Endothelial cell of umbilical vein (primary cell): ENCODE results near the gene ZNF593. TPM values are rescaled to one million over a fixed set of nuclear protein-coding genes. Genes with fewer than 3 reads are reported as not detected.

ENCODE experiments used
- BruUV-seq: library from RNA; stranded (reverse); fragments of 400-500 nt; replicated peaks from 2 replicates; lab custom pipeline; 2021; lab: Mats Ljungman, UMichigan
- CTCF ChIA-PET: fragments of 300-600, 350-600 bp; sonication (Branson Sonifier 250); formaldehyde crosslinking; loops from one replicate; lab custom pipeline; 2021; ENCODE audit warnings: antibody characterized with exemption, inconsistent platforms; lab: Charles Lee
- POLR2A ChIA-PET: fragments of 300-600, 350-600 bp; sonication (Branson Sonifier 250); formaldehyde crosslinking; loops from one replicate; lab custom pipeline; 2021; ENCODE audit warnings: antibody characterized with exemption, inconsistent platforms; lab: Charles Lee
- DNase-seq: peaks from one replicate; pipeline ENCODE4 v3.0.0-alpha.2; 2011; ENCODE audit warnings: low read depth, low spot score
- FAIRE-seq: peaks from 2 replicates; lab custom pipeline; 2011; peaks lifted over from hg19 to GRCh38; lab: Jason Lieb, UNC
- H2AFZ ChIP-seq: 2 replicates; pipeline ENCODE4 v1.6.0; 2012; ENCODE audit warnings: low read depth, low read length, control low read depth, inconsistent platforms
- H3K27ac ChIP-seq: 2 replicates; pipeline ENCODE4 v1.5.1; 2011; ENCODE audit warnings: low read depth, mild to moderate bottlenecking, control low read depth, low read length, moderate library complexity; ENCODE audit not compliant: insufficient read depth
- H3K27me3 ChIP-seq, 2 experiments: 2 replicates each; pipeline versions ENCODE4 v1.6.0 to v1.6.1; 2011; ENCODE audit warnings: low read length in 2 of 2, mixed read lengths in 1 of 2; ENCODE audit not compliant: control insufficient read depth in 2 of 2, insufficient read depth in 2 of 2
- H3K36me3 ChIP-seq, 2 experiments: 2 replicates in 1 of 2; 3 replicates in 1 of 2; pipeline ENCODE4 v1.5.1; 2011; ENCODE audit warnings: low read length in 2 of 2, mild to moderate bottlenecking in 1 of 2, moderate library complexity in 1 of 2; ENCODE audit not compliant: control insufficient read depth in 2 of 2, insufficient read depth in 2 of 2; ENCODE audit errors: extremely low read depth in 1 of 2
- H3K4me1 ChIP-seq: 3 replicates; pipeline ENCODE4 v1.5.1; 2011; ENCODE audit warnings: mild to moderate bottlenecking, low read length; ENCODE audit not compliant: control insufficient read depth, insufficient read depth; ENCODE audit errors: extremely low read depth
- H3K4me2 ChIP-seq: 2 replicates; pipeline ENCODE4 v1.6.1; 2011; ENCODE audit warnings: low read length, control low read depth, mixed read lengths; ENCODE audit not compliant: insufficient read depth
- H3K4me3 ChIP-seq, 3 experiments: fragments of 200-600 bp in 1 of 3; sonication (generic), shearing (Covaris generic) in 1 of 3; replicated peaks in 1 of 3; 2 replicates each; pipeline ENCODE4 v1.5.1; 2011 to 2016; ENCODE audit warnings: control low read depth in 3 of 3, low read length in 3 of 3, mild to moderate bottlenecking in 2 of 3, inconsistent platforms in 1 of 3, low read depth in 1 of 3, moderate library complexity in 1 of 3; ENCODE audit not compliant: insufficient read depth in 1 of 3
- H3K79me2 ChIP-seq: 2 replicates; pipeline ENCODE4 v1.6.0; 2012; ENCODE audit warnings: low read length, inconsistent platforms; ENCODE audit not compliant: control insufficient read depth, insufficient read depth
- H3K9ac ChIP-seq: replicated peaks from 2 replicates; pipeline ENCODE3; 2011; ENCODE audit warnings: low read length, control low read depth; ENCODE audit not compliant: insufficient read depth; ENCODE audit errors: extremely low read depth
- H3K9me1 ChIP-seq: replicated peaks from 3 replicates; pipeline ENCODE4 v1.6.0; 2011; ENCODE audit warnings: mild to moderate bottlenecking, low read length; ENCODE audit not compliant: control insufficient read depth, insufficient read depth; ENCODE audit errors: extremely low read depth
- H3K9me3 ChIP-seq: replicated peaks from 2 replicates; pipeline ENCODE4 v1.5.1; 2012; ENCODE audit warnings: low read length, inconsistent platforms; ENCODE audit not compliant: control insufficient read depth, insufficient read depth
- H4K20me1 ChIP-seq: replicated peaks from 2 replicates; pipeline ENCODE3; 2011; ENCODE audit warnings: mild to moderate bottlenecking, low read length; ENCODE audit not compliant: control insufficient read depth, insufficient read depth; ENCODE audit errors: extremely low read depth
- EZH2 ChIP-seq: IDR thresholded peaks from 2 replicates; pipeline ENCODE4 v1.6.1; 2012; ENCODE audit warnings: borderline replicate concordance, low read depth, mild to moderate bottlenecking, moderate library complexity, low read length, inconsistent platforms; ENCODE audit not compliant: severe bottlenecking
- POLR2AphosphoS5 ChIP-seq: IDR thresholded peaks from 2 replicates; pipeline ENCODE4 v1.6.1; 2012; ENCODE audit warnings: low read depth, mild to moderate bottlenecking, control low read depth, low read length, moderate library complexity; ENCODE audit not compliant: insufficient read depth
- dilution Hi-C: fragments of 300-500 bp; cut with MboI; formaldehyde crosslinking; loops from one replicate; pipeline ENCODE4 v1.15.0; 2019; ENCODE audit warnings: low sequenced_read_pairs; ENCODE audit not compliant: extremely low pct_ligation_motif_present
- intact Hi-C: fragments of 100-400 bp; cut with micrococcal nuclease; formaldehyde crosslinking; loops from one replicate; pipeline ENCODE4 v1.10.0; 2022
- polyA plus RNA-seq, 4 experiments: library from polyadenylated mRNA; depleted of rRNA in 3 of 4; stranded (reverse) in 3 of 4; unstranded in 1 of 4; fragments of >200 nt; gene quantifications; 2 replicates each; pipeline versions ENCODE4 v1.2.1 to v1.2.3, GENCODE V29; 2011 to 2012; ENCODE audit warnings: missing spikeins in 1 of 4
- total RNA-seq: library from RNA; stranded (reverse); gene quantifications from 2 replicates; pipeline ENCODE4 v1.2.3, GENCODE V29; 2021
- TF ChIP-seq, protein P1 (sequence below), 2 donors: IDR thresholded peaks; 1 replicate in 1 of 2; 2 replicates in 1 of 2; pipeline ENCODE4 v1.5.1; 2011; ENCODE audit warnings: low read length in 2 of 2, mild to moderate bottlenecking in 2 of 2, moderate library complexity in 2 of 2, control low read depth in 1 of 2, inconsistent platforms in 1 of 2, low read depth in 1 of 2; ENCODE audit not compliant: insufficient read depth in 1 of 2; ENCODE audit errors: extremely low read depth in 1 of 2

The ZNF593 gene
- total and polyA plus RNA-seq, 2 donors (not counting 3 experiments of a cell fraction or from before 2014, with no cell fraction given) = 30.5 to 71.0 TPM

DNA sequence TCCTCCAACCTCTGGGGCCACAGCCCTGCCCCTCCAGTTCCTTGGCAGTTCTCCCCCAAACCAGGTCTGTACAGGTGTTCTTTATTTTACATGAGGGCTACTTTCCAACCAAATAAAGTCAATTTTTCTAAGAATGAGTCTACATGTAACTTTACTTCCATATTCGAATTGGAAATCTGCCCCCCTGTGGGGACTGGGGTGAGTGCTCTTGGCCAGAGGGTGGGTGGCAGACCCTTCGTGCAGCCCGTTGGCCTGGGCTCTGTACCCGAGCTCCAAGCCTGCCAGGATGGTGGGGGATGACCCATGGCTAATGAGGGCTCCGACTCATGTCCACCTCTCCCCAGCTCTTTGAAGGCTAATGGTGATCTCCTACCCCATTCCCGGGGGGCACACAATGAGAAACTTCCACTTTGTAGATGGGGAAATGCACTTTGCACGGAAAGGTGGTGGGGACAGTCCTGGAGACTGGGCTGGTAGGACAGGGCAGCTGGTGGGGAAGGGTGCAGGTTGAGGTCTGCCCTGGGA lies 20.1 kb downstream of the ZNF593 start:
- TF ChIP-seq POLR2AphosphoS5 = no peak
- TF ChIP-seq, protein P1, sequence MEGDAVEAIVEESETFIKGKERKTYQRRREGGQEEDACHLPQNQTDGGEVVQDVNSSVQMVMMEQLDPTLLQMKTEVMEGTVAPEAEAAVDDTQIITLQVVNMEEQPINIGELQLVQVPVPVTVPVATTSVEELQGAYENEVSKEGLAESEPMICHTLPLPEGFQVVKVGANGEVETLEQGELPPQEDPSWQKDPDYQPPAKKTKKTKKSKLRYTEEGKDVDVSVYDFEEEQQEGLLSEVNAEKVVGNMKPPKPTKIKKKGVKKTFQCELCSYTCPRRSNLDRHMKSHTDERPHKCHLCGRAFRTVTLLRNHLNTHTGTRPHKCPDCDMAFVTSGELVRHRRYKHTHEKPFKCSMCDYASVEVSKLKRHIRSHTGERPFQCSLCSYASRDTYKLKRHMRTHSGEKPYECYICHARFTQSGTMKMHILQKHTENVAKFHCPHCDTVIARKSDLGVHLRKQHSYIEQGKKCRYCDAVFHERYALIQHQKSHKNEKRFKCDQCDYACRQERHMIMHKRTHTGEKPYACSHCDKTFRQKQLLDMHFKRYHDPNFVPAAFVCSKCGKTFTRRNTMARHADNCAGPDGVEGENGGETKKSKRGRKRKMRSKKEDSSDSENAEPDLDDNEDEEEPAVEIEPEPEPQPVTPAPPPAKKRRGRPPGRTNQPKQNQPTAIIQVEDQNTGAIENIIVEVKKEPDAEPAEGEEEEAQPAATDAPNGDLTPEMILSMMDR (IDR thresholded peaks at IDR 0.05; ENCODE audit: extremely low read depth in 1 of 2, insufficient read depth in 1 of 2, low read depth in 1 of 2, low read length in 2 of 2) = peak in 1 of 2 donors; percentile 9
- no peaks in the 10 kb centered on the region for H3K36me3 ChIP-seq
- no peak overlapping the region for H3K27ac ChIP-seq
- no peak overlapping the region for H3K9ac ChIP-seq
- H4K20me1 ChIP-seq = no peaks in the 10 kb centered on the region
- intact Hi-C loops (no loop called here), dilution Hi-C loops (no loop called here)
- BruUV-seq = no TSS peak
- FAIRE-seq = no peak
- DNase-seq = no peak
- no peak overlapping the region for H3K4me2 ChIP-seq
- H3K79me2 ChIP-seq = no peaks in the 10 kb centered on the region
- no peaks in the 10 kb centered on the region for H3K4me1 ChIP-seq
- H2AFZ ChIP-seq = no peak overlapping the region
- H3K27me3 ChIP-seq = peaks cover 0 to 5% of the 10 kb centered on the region in 2 experiments
- no peaks in the 10 kb centered on the region for H3K9me3 ChIP-seq
- POLR2A ChIA-PET = no interaction called here
- no peak overlapping the region for H3K4me3 ChIP-seq
- H3K9me1 ChIP-seq = no peaks in the 10 kb centered on the region
- CTCF ChIA-PET = interaction anchor here (1.1 to 2.6 kb wide), 5 partner anchors 20 to 227 kb away, joined by 3 to 12 read pairs (median 8); partner anchors contain the start of genes CEP85 and ZNF593

DNA sequence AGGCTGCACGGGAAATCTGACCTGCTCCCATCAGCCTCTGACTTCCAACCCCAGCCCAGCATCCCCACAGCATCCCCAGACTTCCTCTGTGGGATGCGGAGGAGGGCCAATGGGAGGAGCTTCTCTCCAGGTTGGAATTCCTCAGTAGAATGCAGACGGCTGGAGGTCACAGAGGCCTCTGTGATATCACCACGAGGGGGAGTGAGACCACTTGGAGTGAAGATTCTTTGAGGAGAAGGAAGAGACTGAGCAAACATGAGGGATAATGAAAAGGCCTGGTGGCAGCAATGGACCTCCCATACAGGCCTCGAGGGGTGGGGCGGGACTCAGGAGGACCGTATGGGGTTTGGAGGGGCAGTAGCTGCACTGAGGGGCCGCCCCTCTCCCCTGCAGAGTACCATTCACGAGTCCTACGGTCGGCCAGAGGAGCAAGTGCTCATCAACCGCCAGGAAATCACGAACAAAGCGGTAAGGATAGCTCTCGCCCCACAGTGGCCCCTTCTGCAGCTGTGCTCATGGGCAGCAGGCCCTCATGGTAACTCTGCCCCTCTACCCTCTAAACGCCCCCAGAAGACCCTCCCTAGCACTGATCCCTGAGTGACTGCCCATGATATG lies 20.8 kb downstream of the ZNF593 start, which contains the start of gene CATSPER4:
CATSPER4 (plus strand) TSS at position 230 of the 615 bp plus-strand sequence; CDS start at position 256, 26 bp downstream.
- dilution Hi-C loops (no loop called here), intact Hi-C loops (no loop called here)
- Histone ChIP-seq H3K27ac (no peak within 1 kb of the TSS), H4K20me1 (no peaks in the 10 kb centered on the region), H3K27me3 (peaks cover 0 to 5% of the 10 kb centered on the region in 2 experiments), H3K9ac (no peak within 1 kb of the TSS), H3K9me3 (no peaks in the 10 kb centered on the region), H3K4me1 (no peaks in the 10 kb centered on the region), H3K9me1 (no peaks in the 10 kb centered on the region), H3K36me3 (no peaks in the 10 kb centered on the region), H3K4me3 (no peak within 1 kb of the TSS), H3K4me2 (no peak within 1 kb of the TSS), H2AFZ (no peak within 1 kb of the TSS), H3K79me2 (no peaks in the 10 kb centered on the region)
- CTCF ChIA-PET = interaction anchor here (1.1 to 2.6 kb wide), 4 partner anchors 21 to 227 kb away, joined by 4 to 12 read pairs (median 8); partner anchors contain the start of genes CEP85 and ZNF593
- DNase-seq = no peak
- no peak for FAIRE-seq
- POLR2A ChIA-PET = no interaction called here
- TF ChIP-seq, protein P1 (IDR thresholded peaks at IDR 0.05; ENCODE audit: extremely low read depth in 1 of 2, insufficient read depth in 1 of 2, low read depth in 1 of 2, low read length in 2 of 2) = peak in 1 of 2 donors; percentile 12
- no peak for TF ChIP-seq EZH2
- no TSS peak for BruUV-seq
